Measurements from ENCODE around the gene FAAP20.

GRCh38 chr1:2210786-2211185 is 16.2 kb upstream of the FAAP20 start:
- TF ChIP-seq POLR2A (IDR thresholded peaks at IDR 0.05) = no peak
- no peak for TF ChIP-seq CTCF (IDR thresholded peaks at IDR 0.05)
